HEK293 (cell line): Measurements from ENCODE around the gene CFH.

Source experiments
- CTCF ChIA-PET: fragments of 350-600 bp; formaldehyde crosslinking; extraction: SDS; loops from one replicate; lab custom pipeline; 2021; ENCODE audit warnings: antibody characterized with exemption; lab: Yijun Ruan, JAX
- POLR2A ChIA-PET: fragments of 300-600 bp; formaldehyde crosslinking; extraction: SDS; loops from one replicate; lab custom pipeline; 2020; ENCODE audit warnings: antibody characterized with exemption, inconsistent platforms; lab: Yijun Ruan, JAX
- H3K27ac ChIP-seq: fragments of 200-500 bp; sonication (Bioruptor generic); 2 replicates; pipeline ENCODE4 v1.5.1; 2014; ENCODE audit warnings: low read depth, low read length, control low read depth, inconsistent platforms; ENCODE audit errors: extremely low read depth
- H3K36me3 ChIP-seq, 2 experiments: fragments of 200-500 bp in 1 of 2; sonication (Bioruptor generic) in 1 of 2; 1 replicate in 1 of 2; 2 replicates in 1 of 2; pipeline ENCODE4 v1.5.1; 2014 to 2017; ENCODE audit warnings: inconsistent platforms in 2 of 2, low read length in 2 of 2; ENCODE audit not compliant: control insufficient read depth in 2 of 2, insufficient read depth in 1 of 2
- H3K4me1 ChIP-seq: fragments of 200-500 bp; sonication (Bioruptor generic); 2 replicates; pipeline ENCODE4 v1.5.1; 2014; ENCODE audit warnings: mild to moderate bottlenecking, low read length, inconsistent platforms; ENCODE audit not compliant: control insufficient read depth, insufficient read depth
- H3K4me3 ChIP-seq: 2 replicates; pipeline ENCODE4 v1.5.1; 2011; ENCODE audit warnings: low read depth, mild to moderate bottlenecking, control low read depth, low read length, moderate library complexity
- H3K9me3 ChIP-seq: fragments of 200-500 bp; sonication (Bioruptor generic); 2 replicates; pipeline ENCODE4 v1.5.1; 2014; ENCODE audit warnings: low read depth, low read length, inconsistent platforms; ENCODE audit not compliant: control insufficient read depth, insufficient read depth
- MZF1 ChIP-seq: fragments of 450-650 bp; formaldehyde crosslinking; IDR thresholded peaks from 2 replicates; pipeline ENCODE4 v1.5.1; 2017; ENCODE audit warnings: missing biosample characterization, missing genetic modification characterization, borderline replicate concordance
- SP3 ChIP-seq: fragments of 450-650 bp; formaldehyde crosslinking; IDR thresholded peaks from 2 replicates; pipeline ENCODE4 v1.5.1; 2016; ENCODE audit warnings: missing biosample characterization, missing genetic modification characterization
- ZBTB1 ChIP-seq: fragments of 450-650 bp; formaldehyde crosslinking; IDR thresholded peaks from 2 replicates; pipeline ENCODE4 v1.5.1; 2016; ENCODE audit warnings: missing biosample characterization, missing genetic modification characterization
- ZBTB21 ChIP-seq: fragments of 450-650 bp; formaldehyde crosslinking; IDR thresholded peaks from 2 replicates; pipeline ENCODE4 v1.5.1; 2017; ENCODE audit warnings: missing biosample characterization, missing genetic modification characterization
- ZNF10 ChIP-seq: fragments of 450-650 bp; formaldehyde crosslinking; IDR thresholded peaks from 2 replicates; pipeline ENCODE4 v1.5.1; 2017; ENCODE audit warnings: missing biosample characterization, missing genetic modification characterization
- ZNF404 ChIP-seq: fragments of 450-650 bp; formaldehyde crosslinking; IDR thresholded peaks from 2 replicates; pipeline ENCODE4 v1.5.1; 2017; ENCODE audit warnings: missing biosample characterization, missing genetic modification characterization
- ZNF501 ChIP-seq: fragments of 450-650 bp; formaldehyde crosslinking; IDR thresholded peaks from 2 replicates; pipeline ENCODE4 v1.5.1; 2016; ENCODE audit warnings: missing biosample characterization, missing genetic modification characterization
- ZNF529 ChIP-seq: fragments of 450-650 bp; formaldehyde crosslinking; IDR thresholded peaks from 2 replicates; pipeline ENCODE4 v1.5.1; 2017; ENCODE audit warnings: missing genetic modification characterization, missing biosample characterization; ENCODE audit not compliant: insufficient replicate concordance
- ZNF549 ChIP-seq: fragments of 450-650 bp; IDR thresholded peaks from 2 replicates; pipeline ENCODE4 v1.5.1; 2018; ENCODE audit warnings: missing biosample characterization, missing genetic modification characterization, mild to moderate bottlenecking, inconsistent platforms, moderate library complexity
- ZNF560 ChIP-seq: fragments of 450-650 bp; formaldehyde crosslinking; IDR thresholded peaks from 2 replicates; pipeline ENCODE4 v1.5.1; 2017; ENCODE audit warnings: missing biosample characterization, missing genetic modification characterization, borderline replicate concordance
- ZNF596 ChIP-seq: fragments of 450-650 bp; IDR thresholded peaks from 2 replicates; pipeline ENCODE4 v1.5.0; 2018; ENCODE audit warnings: missing biosample characterization, mild to moderate bottlenecking, missing genetic modification characterization, moderate library complexity
- ZNF658 ChIP-seq: fragments of 450-650 bp; formaldehyde crosslinking; IDR thresholded peaks from 2 replicates; pipeline ENCODE4; 2016; ENCODE audit warnings: missing biosample characterization, missing genetic modification characterization
- ZNF660 ChIP-seq: fragments of 450-650 bp; IDR thresholded peaks from 2 replicates; pipeline ENCODE4 v1.5.1; 2018; ENCODE audit warnings: missing biosample characterization, mild to moderate bottlenecking, missing genetic modification characterization
- ZNF747 ChIP-seq: fragments of 450-650 bp; formaldehyde crosslinking; IDR thresholded peaks from 2 replicates; pipeline ENCODE4 v1.5.1; 2016; ENCODE audit warnings: missing biosample characterization, missing genetic modification characterization
- ZXDB ChIP-seq: fragments of 450-650 bp; formaldehyde crosslinking; IDR thresholded peaks from 2 replicates; pipeline ENCODE4 v1.5.1; 2016; ENCODE audit warnings: missing biosample characterization, missing genetic modification characterization
- TF ChIP-seq, protein P1 (sequence below): fragments of 450-650 bp; formaldehyde crosslinking; IDR thresholded peaks from 2 replicates; pipeline ENCODE4 v1.5.1; 2016; ENCODE audit warnings: missing biosample characterization, missing genetic modification characterization
- TF ChIP-seq, protein P2 (sequence below): fragments of 450-650 bp; formaldehyde crosslinking; IDR thresholded peaks from 2 replicates; pipeline ENCODE4 v1.5.1; 2017; ENCODE audit warnings: missing biosample characterization, missing genetic modification characterization
- TF ChIP-seq, protein P3 (sequence below): fragments of 450-650 bp; formaldehyde crosslinking; IDR thresholded peaks from 2 replicates; pipeline ENCODE4 v1.5.1; 2017; ENCODE audit warnings: missing biosample characterization, missing genetic modification characterization
- TF ChIP-seq, protein P4 (sequence below): fragments of 450-650 bp; formaldehyde crosslinking; IDR thresholded peaks from 2 replicates; pipeline ENCODE4 v1.5.1; 2016; ENCODE audit warnings: missing biosample characterization, missing genetic modification characterization, low read depth
- TF ChIP-seq, protein P5 (sequence below): fragments of 450-650 bp; formaldehyde crosslinking; IDR thresholded peaks from 2 replicates; pipeline ENCODE4 v1.5.1; 2016; ENCODE audit warnings: missing biosample characterization, missing genetic modification characterization, low read depth
- TF ChIP-seq, protein P6 (sequence below): fragments of 450-650 bp; formaldehyde crosslinking; IDR thresholded peaks from 2 replicates; pipeline ENCODE4 v1.5.1; 2016; ENCODE audit warnings: missing biosample characterization, missing genetic modification characterization
- TF ChIP-seq, protein P7 (sequence below): fragments of 450-650 bp; formaldehyde crosslinking; IDR thresholded peaks from 2 replicates; pipeline ENCODE4 v1.5.1; 2016; ENCODE audit warnings: missing biosample characterization, missing genetic modification characterization

The CFH gene

DNA sequence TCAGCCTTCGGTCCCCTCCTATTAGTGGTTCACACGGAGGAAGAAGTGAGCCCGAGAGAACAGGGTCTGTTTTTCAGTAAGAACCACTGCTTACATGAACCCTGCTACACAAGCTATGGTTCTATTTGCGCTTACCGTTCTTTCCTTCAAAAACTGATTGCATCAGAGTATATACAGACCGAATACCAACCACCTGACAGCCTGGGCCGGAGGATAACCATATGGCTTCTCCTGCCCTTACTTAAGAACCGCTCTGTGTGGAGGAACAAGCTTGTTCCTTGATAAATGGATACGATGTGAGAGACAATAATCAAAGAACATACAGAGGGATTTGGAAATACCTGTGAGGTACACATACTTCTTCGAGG is 42.5 kb upstream of the CFH start (continued):
- TF ChIP-seq MZF1 (tag by site-specific recombination), result no peak
- TF ChIP-seq ZNF596 (tag by site-specific recombination), result no peak
- no peak for TF ChIP-seq SP3 (tag by site-specific recombination)
- no peak for TF ChIP-seq ZNF658
- no peak for TF ChIP-seq ZNF747 (tag by site-specific recombination)
- no peak for TF ChIP-seq ZNF10 (tag by site-specific recombination)
- TF ChIP-seq, protein P1, sequence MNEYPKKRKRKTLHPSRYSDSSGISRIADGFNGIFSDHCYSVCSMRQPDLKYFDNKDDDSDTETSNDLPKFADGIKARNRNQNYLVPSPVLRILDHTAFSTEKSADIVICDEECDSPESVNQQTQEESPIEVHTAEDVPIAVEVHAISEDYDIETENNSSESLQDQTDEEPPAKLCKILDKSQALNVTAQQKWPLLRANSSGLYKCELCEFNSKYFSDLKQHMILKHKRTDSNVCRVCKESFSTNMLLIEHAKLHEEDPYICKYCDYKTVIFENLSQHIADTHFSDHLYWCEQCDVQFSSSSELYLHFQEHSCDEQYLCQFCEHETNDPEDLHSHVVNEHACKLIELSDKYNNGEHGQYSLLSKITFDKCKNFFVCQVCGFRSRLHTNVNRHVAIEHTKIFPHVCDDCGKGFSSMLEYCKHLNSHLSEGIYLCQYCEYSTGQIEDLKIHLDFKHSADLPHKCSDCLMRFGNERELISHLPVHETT (tag by site-specific recombination), result no peak

DNA sequence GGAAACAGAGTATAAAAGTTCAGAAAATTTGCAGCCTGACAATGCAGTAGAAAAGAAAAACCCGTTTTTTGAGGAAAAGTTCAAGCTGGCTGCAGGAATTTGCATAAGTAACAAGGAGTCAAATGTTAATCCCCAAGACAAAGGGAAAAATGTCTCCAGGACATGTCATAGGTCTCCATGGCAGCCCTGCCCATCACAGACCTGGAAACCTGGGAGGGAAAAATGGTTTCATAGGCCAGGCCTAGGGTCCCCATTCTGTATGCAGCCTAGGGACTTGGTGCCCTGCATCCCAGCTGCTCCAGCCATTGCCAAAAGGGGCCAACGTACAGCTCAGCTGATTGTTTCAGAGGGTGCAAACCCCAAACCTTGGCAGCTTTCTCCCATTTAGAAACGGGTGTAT is 40.0 kb upstream of the CFH start:
- ChIA-PET POLR2A (no interaction called here), CTCF (no interaction called here)
- H3K36me3 ChIP-seq, result no peaks in the 10 kb centered on the region
- TF ChIP-seq ZBTB21 (tag by site-specific recombination) (no peak), ZNF404 (tag by site-specific recombination) (no peak)
- TF ChIP-seq, protein P2, sequence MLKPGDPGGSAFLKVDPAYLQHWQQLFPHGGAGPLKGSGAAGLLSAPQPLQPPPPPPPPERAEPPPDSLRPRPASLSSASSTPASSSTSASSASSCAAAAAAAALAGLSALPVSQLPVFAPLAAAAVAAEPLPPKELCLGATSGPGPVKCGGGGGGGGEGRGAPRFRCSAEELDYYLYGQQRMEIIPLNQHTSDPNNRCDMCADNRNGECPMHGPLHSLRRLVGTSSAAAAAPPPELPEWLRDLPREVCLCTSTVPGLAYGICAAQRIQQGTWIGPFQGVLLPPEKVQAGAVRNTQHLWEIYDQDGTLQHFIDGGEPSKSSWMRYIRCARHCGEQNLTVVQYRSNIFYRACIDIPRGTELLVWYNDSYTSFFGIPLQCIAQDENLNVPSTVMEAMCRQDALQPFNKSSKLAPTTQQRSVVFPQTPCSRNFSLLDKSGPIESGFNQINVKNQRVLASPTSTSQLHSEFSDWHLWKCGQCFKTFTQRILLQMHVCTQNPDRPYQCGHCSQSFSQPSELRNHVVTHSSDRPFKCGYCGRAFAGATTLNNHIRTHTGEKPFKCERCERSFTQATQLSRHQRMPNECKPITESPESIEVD, result no peak
- TF ChIP-seq, protein P3, sequence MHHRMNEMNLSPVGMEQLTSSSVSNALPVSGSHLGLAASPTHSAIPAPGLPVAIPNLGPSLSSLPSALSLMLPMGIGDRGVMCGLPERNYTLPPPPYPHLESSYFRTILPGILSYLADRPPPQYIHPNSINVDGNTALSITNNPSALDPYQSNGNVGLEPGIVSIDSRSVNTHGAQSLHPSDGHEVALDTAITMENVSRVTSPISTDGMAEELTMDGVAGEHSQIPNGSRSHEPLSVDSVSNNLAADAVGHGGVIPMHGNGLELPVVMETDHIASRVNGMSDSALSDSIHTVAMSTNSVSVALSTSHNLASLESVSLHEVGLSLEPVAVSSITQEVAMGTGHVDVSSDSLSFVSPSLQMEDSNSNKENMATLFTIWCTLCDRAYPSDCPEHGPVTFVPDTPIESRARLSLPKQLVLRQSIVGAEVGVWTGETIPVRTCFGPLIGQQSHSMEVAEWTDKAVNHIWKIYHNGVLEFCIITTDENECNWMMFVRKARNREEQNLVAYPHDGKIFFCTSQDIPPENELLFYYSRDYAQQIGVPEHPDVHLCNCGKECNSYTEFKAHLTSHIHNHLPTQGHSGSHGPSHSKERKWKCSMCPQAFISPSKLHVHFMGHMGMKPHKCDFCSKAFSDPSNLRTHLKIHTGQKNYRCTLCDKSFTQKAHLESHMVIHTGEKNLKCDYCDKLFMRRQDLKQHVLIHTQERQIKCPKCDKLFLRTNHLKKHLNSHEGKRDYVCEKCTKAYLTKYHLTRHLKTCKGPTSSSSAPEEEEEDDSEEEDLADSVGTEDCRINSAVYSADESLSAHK, result no peak
- TF ChIP-seq, protein P4, sequence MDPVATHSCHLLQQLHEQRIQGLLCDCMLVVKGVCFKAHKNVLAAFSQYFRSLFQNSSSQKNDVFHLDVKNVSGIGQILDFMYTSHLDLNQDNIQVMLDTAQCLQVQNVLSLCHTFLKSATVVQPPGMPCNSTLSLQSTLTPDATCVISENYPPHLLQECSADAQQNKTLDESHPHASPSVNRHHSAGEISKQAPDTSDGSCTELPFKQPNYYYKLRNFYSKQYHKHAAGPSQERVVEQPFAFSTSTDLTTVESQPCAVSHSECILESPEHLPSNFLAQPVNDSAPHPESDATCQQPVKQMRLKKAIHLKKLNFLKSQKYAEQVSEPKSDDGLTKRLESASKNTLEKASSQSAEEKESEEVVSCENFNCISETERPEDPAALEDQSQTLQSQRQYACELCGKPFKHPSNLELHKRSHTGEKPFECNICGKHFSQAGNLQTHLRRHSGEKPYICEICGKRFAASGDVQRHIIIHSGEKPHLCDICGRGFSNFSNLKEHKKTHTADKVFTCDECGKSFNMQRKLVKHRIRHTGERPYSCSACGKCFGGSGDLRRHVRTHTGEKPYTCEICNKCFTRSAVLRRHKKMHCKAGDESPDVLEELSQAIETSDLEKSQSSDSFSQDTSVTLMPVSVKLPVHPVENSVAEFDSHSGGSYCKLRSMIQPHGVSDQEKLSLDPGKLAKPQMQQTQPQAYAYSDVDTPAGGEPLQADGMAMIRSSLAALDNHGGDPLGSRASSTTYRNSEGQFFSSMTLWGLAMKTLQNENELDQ (tag by site-specific recombination), result no peak
- TF ChIP-seq, protein P5, sequence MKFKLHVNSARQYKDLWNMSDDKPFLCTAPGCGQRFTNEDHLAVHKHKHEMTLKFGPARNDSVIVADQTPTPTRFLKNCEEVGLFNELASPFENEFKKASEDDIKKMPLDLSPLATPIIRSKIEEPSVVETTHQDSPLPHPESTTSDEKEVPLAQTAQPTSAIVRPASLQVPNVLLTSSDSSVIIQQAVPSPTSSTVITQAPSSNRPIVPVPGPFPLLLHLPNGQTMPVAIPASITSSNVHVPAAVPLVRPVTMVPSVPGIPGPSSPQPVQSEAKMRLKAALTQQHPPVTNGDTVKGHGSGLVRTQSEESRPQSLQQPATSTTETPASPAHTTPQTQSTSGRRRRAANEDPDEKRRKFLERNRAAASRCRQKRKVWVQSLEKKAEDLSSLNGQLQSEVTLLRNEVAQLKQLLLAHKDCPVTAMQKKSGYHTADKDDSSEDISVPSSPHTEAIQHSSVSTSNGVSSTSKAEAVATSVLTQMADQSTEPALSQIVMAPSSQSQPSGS (tag by site-specific recombination), result no peak
- H3K9me3 ChIP-seq, result no peaks in the 10 kb centered on the region
- H3K4me3 ChIP-seq, result no peak overlapping the region
- H3K27ac ChIP-seq, result no peak overlapping the region
- no peaks in the 10 kb centered on the region for H3K4me1 ChIP-seq

DNA sequence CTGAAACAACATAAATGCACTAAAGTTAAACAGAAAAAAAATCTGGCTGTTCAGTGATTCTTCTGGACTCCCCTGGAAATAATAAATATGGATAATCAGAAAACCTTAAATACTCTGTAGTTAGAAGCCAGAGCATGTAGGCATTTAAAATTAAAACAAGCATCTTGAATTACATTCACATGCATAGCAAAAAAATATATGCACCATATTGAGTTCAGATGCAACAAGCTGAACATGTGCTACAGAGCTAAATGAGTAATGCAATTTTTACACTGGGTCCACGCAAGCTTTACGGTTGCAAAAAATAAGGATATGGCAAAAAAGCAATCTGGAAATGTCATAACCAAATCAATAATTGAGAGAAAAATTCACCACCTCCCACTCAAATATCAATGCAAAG is 32.1 kb upstream of the CFH start:
- Histone ChIP-seq H3K36me3 (no peaks in the 10 kb centered on the region), H3K27ac (no peak overlapping the region), H3K4me1 (no peaks in the 10 kb centered on the region), H3K9me3 (no peaks in the 10 kb centered on the region), H3K4me3 (no peak overlapping the region)
- ChIA-PET POLR2A (no interaction called here), CTCF (no interaction called here)
- TF ChIP-seq, protein P6, sequence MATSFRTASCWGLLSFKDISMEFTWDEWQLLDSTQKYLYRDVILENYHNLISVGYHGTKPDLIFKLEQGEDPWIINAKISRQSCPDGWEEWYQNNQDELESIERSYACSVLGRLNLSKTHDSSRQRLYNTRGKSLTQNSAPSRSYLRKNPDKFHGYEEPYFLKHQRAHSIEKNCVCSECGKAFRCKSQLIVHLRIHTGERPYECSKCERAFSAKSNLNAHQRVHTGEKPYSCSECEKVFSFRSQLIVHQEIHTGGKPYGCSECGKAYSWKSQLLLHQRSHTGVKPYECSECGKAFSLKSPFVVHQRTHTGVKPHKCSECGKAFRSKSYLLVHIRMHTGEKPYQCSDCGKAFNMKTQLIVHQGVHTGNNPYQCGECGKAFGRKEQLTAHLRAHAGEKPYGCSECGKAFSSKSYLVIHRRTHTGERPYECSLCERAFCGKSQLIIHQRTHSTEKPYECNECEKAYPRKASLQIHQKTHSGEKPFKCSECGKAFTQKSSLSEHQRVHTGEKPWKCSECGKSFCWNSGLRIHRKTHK, result no peak
- TF ChIP-seq ZNF501 (tag by site-specific recombination) (no peak), ZNF560 (tag by site-specific recombination) (no peak), ZNF660 (tag by site-specific recombination) (no peak), ZBTB1 (tag by site-specific recombination) (no peak), ZNF549 (tag by site-specific recombination) (no peak), ZNF529 (no peak), ZXDB (tag by site-specific recombination) (no peak)
- TF ChIP-seq, protein P7, sequence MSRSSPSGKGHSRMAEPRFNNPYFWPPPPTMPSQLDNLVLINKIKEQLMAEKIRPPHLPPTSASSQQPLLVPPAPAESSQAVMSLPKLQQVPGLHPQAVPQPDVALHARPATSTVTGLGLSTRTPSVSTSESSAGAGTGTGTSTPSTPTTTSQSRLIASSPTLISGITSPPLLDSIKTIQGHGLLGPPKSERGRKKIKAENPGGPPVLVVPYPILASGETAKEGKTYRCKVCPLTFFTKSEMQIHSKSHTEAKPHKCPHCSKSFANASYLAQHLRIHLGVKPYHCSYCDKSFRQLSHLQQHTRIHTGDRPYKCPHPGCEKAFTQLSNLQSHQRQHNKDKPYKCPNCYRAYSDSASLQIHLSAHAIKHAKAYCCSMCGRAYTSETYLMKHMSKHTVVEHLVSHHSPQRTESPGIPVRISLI, result no peak
